Natural killer cell (primary cell): ENCODE data around the gene AOPEP. TPM values are rescaled to one million over a fixed set of nuclear protein-coding genes. Genes with fewer than 3 reads are reported as not detected.

ENCODE experiments used
- ATAC-seq, 3 donors: fragments of 150-1000 bp in 2 of 3; fragments of 200-7000 bp in 1 of 3; cut with Tn5 transposase; 1 replicate in 1 of 3; 2 replicates in 2 of 3; pipeline ENCODE4 v1.10.0; 2021; ENCODE audit warnings: mild to moderate bottlenecking in 2 of 3, moderate library complexity in 2 of 3
- DNase-seq, 2 donors: peaks; one replicate each; pipeline versions ENCODE4 v3.0.0 to v3.0.0-alpha.2; 2013 to 2021; ENCODE audit warnings: mixed read lengths in 1 of 2
- H3K27ac ChIP-seq: one replicate; pipeline ENCODE4 v1.5.1; 2013; ENCODE audit warnings: mild to moderate bottlenecking, low read length
- H3K27me3 ChIP-seq: one replicate; pipeline ENCODE4 v1.6.1; 2013; ENCODE audit warnings: low read length; ENCODE audit not compliant: control insufficient read depth, insufficient read depth
- H3K36me3 ChIP-seq: one replicate; pipeline ENCODE4 v1.6.1; 2013; ENCODE audit warnings: low read length; ENCODE audit not compliant: control insufficient read depth, insufficient read depth
- H3K4me1 ChIP-seq: one replicate; pipeline ENCODE4 v1.6.1; 2013; ENCODE audit warnings: low read length; ENCODE audit not compliant: control insufficient read depth, insufficient read depth
- H3K4me3 ChIP-seq: one replicate; pipeline ENCODE4 v1.5.1; 2013; ENCODE audit warnings: low read length
- H3K9me3 ChIP-seq: one replicate; pipeline ENCODE4 v1.6.1; 2013; ENCODE audit warnings: low read length; ENCODE audit not compliant: control insufficient read depth, insufficient read depth
- H3K27ac Mint-ChIP-seq, 2 donors: one replicate each; pipeline ENCODE4 v1.8.0; 2022; ENCODE audit warnings: mild to moderate bottlenecking in 2 of 2, mixed read lengths in 2 of 2, moderate library complexity in 1 of 2
- H3K27me3 Mint-ChIP-seq, 2 donors: one replicate each; pipeline ENCODE4 v1.8.0; 2022; ENCODE audit warnings: low read depth in 2 of 2, mixed read lengths in 2 of 2
- H3K36me3 Mint-ChIP-seq: one replicate; pipeline ENCODE4 v1.8.0; 2022; ENCODE audit warnings: mixed read lengths
- H3K4me1 Mint-ChIP-seq, 2 donors: one replicate each; pipeline ENCODE4 v1.8.0; 2022; ENCODE audit warnings: mixed read lengths in 2 of 2
- H3K4me3 Mint-ChIP-seq: one replicate; pipeline ENCODE4 v1.8.0; 2022; ENCODE audit warnings: mild to moderate bottlenecking, moderate library complexity, mixed read lengths
- H3K9me3 Mint-ChIP-seq, 2 donors: one replicate each; pipeline ENCODE4 v1.8.0; 2022; ENCODE audit warnings: mixed read lengths in 2 of 2
- CTCF ChIP-seq: fragments of 200-600 bp; IDR thresholded peaks from one replicate; pipeline ENCODE4 v1.8.0; 2022; ENCODE audit warnings: antibody characterized with exemption
- WGBS: methylation state at CpG from one replicate; pipeline ENCODE4 v1.1.7; 2013; ENCODE audit warnings: missing lambda C conversion rate; ENCODE audit not compliant: insufficient coverage; 5-methylcytosine and 5-hydroxymethylcytosine counted together
- intact Hi-C: fragments of 100-400 bp; cut with micrococcal nuclease; formaldehyde crosslinking; loops from one replicate; pipeline ENCODE4 v1.14.2; 2022
- total RNA-seq, 4 donors: library from RNA; stranded (reverse); fragments of 120-200 nt in 1 of 4; gene quantifications; one replicate each; pipeline versions ENCODE4 v1.2.3 to v1.2.4, GENCODE V29; 2013 to 2022

The AOPEP gene
- total RNA-seq, 3 donors from 2014 or later (not counting 1 experiment from before 2014, with no cell fraction given): 20.1 to 22.6 (median 20.6) TPM

- DNase-seq (no peak), ATAC-seq (no peak)
- no peaks in the 10 kb centered on the region for H3K27me3 Mint-ChIP-seq
- Histone ChIP-seq H3K27me3 (no peaks in the 10 kb centered on the region), H3K36me3 (no peaks in the 10 kb centered on the region), H3K4me3 (no peak overlapping the region), H3K4me1 (peaks cover 28% of the 10 kb centered on the region), H3K9me3 (no peaks in the 10 kb centered on the region), H3K27ac (no peak overlapping the region)
- no peak for TF ChIP-seq CTCF
- no peak overlapping the region for H3K4me3 Mint-ChIP-seq
- H3K4me1 Mint-ChIP-seq: peaks cover 38 to 41% of the 10 kb centered on the region in 2 donors
- no peak overlapping the region for H3K27ac Mint-ChIP-seq
- WGBS: 97% methylated on average over 7 of the region's 9 CpGs
- peaks cover 2% of the 10 kb centered on the region for H3K36me3 Mint-ChIP-seq
- intact Hi-C loops: no loop called here
- peaks cover 0 to under 1% of the 10 kb centered on the region in 2 donors for H3K9me3 Mint-ChIP-seq
Measured at GRCh38 chr9:94865582-94866452, 139.3 kb downstream of the AOPEP start.

- no peak overlapping the region for H3K4me3 ChIP-seq
- no peak overlapping the region for H3K27ac ChIP-seq
- Mint-ChIP-seq H3K27me3 (no peaks in the 10 kb centered on the region), H3K36me3 (peaks cover 7% of the 10 kb centered on the region), H3K27ac (no peak overlapping the region), H3K4me3 (no peak overlapping the region), H3K4me1 (peaks cover 38 to 41% of the 10 kb centered on the region in 2 donors), H3K9me3 (peaks cover 0 to 3% of the 10 kb centered on the region in 2 donors)
- no peak for ATAC-seq
- H3K4me1 ChIP-seq: peaks cover 26% of the 10 kb centered on the region
- DNase-seq: no peak
- intact Hi-C loops: no loop called here
- H3K9me3 ChIP-seq: no peaks in the 10 kb centered on the region
- no peaks in the 10 kb centered on the region for H3K27me3 ChIP-seq
- H3K36me3 ChIP-seq: no peaks in the 10 kb centered on the region
- TF ChIP-seq CTCF: no peak
Measured at GRCh38 chr9:94866770-94867169, 140.3 kb downstream of the AOPEP start.

GRCh38 chr9:94867281-94867841, 140.9 kb downstream of the AOPEP start:
- peaks cover 7% of the 10 kb centered on the region for H3K36me3 Mint-ChIP-seq
- Histone ChIP-seq H3K27ac (no peak overlapping the region), H3K4me1 (peaks cover 21% of the 10 kb centered on the region), H3K4me3 (no peak overlapping the region), H3K27me3 (no peaks in the 10 kb centered on the region), H3K36me3 (no peaks in the 10 kb centered on the region), H3K9me3 (no peaks in the 10 kb centered on the region)
- intact Hi-C loops: no loop called here
- peaks cover 0 to 3% of the 10 kb centered on the region in 2 donors for H3K9me3 Mint-ChIP-seq
- no peak overlapping the region for H3K27ac Mint-ChIP-seq
- peaks cover 38 to 39% of the 10 kb centered on the region in 2 donors for H3K4me1 Mint-ChIP-seq
- H3K27me3 Mint-ChIP-seq: no peaks in the 10 kb centered on the region
- 81% methylated on average over 8 of the region's 8 CpGs for WGBS
- no peak for DNase-seq
- ATAC-seq: no peak
- TF ChIP-seq CTCF: no peak
- H3K4me3 Mint-ChIP-seq: no peak overlapping the region
